HCT116 (cell line): ENCODE results near the gene SCN4B. TPM values are rescaled to one million over a fixed set of nuclear protein-coding genes. Genes with fewer than 3 reads are reported as not detected.

Experiments used
- ATAC-seq: fragments of 200-7000 bp; cut with Tn5 transposase; 2 replicates; pipeline ENCODE4 v1.9.1; 2020; ENCODE audit warnings: mild to moderate bottlenecking, moderate library complexity
- BruUV-seq: library from RNA; stranded (reverse); fragments of 400-500 nt; replicated peaks from 2 replicates; lab custom pipeline; 2021; lab: Mats Ljungman, UMichigan
- CTCF ChIA-PET: fragments of 300-600 bp; sonication (Branson Sonifier 250); formaldehyde crosslinking; loops from one replicate; lab custom pipeline; 2021; ENCODE audit warnings: antibody characterized with exemption; lab: Charles Lee
- POLR2A ChIA-PET: fragments of 300-600, 350-600 bp; sonication (Branson Sonifier 250); formaldehyde crosslinking; loops from one replicate; lab custom pipeline; 2021; ENCODE audit warnings: antibody characterized with exemption; lab: Charles Lee
- RAD21 ChIA-PET, 2 experiments: fragments of 300-600 bp; sonication (Branson Sonifier 250); formaldehyde crosslinking; loops; one replicate each; lab custom pipeline; 2023; ENCODE audit warnings: low total read pairs in 2 of 2; ENCODE audit not compliant: uncharacterized antibody in 2 of 2, unreplicated experiment in 2 of 2, low non-redundant PET in 1 of 2; lab: Charles Lee
- DNase-seq: peaks from one replicate; pipeline ENCODE4 v3.0.0-alpha.2; 2010; ENCODE audit warnings: low read depth, low spot score
- H2AFZ ChIP-seq: fragments of 200-600 bp; shearing (Covaris generic), sonication (generic); 2 replicates; pipeline ENCODE4 v1.6.1; 2017; ENCODE audit warnings: low read depth, mixed run types, mixed read lengths, antibody characterized with exemption, low read length; ENCODE audit not compliant: poor library complexity, severe bottlenecking
- H3K27ac ChIP-seq: 2 replicates; pipeline ENCODE4 v1.5.1; 2012; ENCODE audit warnings: low read depth, low read length
- H3K27me3 ChIP-seq: fragments of 200-600 bp; sonication (generic); 2 replicates; pipeline ENCODE4 v1.6.1; 2016; ENCODE audit warnings: mixed run types, low read length, mixed read lengths; ENCODE audit not compliant: insufficient read depth
- H3K36me3 ChIP-seq, 2 experiments: fragments of 200-500 bp in 1 of 2; fragments of 200-600 bp in 1 of 2; sonication (Bioruptor generic) in 1 of 2; sonication (generic) in 1 of 2; 2 replicates each; pipeline versions ENCODE4 v1.5.1 to v1.6.1; 2014 to 2016; ENCODE audit warnings: low read length in 2 of 2, inconsistent platforms in 1 of 2, mixed read lengths in 1 of 2, mixed run types in 1 of 2; ENCODE audit not compliant: insufficient read depth in 2 of 2, control insufficient read depth in 1 of 2
- H3K4me1 ChIP-seq, 2 experiments: fragments of 200-600 bp in 1 of 2; sonication (generic) in 1 of 2; 2 replicates each; pipeline versions ENCODE4 v1.5.1 to v1.6.1; 2012 to 2017; ENCODE audit warnings: low read length in 2 of 2, inconsistent platforms in 1 of 2, mild to moderate bottlenecking in 1 of 2, mixed read lengths in 1 of 2, mixed run types in 1 of 2, moderate library complexity in 1 of 2; ENCODE audit not compliant: insufficient read depth in 2 of 2, control insufficient read depth in 1 of 2
- H3K4me2 ChIP-seq: fragments of 200-600 bp; sonication (generic); 2 replicates; pipeline ENCODE4 v1.6.1; 2017; ENCODE audit warnings: mixed run types, low read length, mixed read lengths
- H3K4me3 ChIP-seq, 2 experiments: fragments of 200-600 bp in 1 of 2; sonication (generic) in 1 of 2; replicated peaks in 1 of 2; 2 replicates each; pipeline ENCODE4 v1.5.1; 2011 to 2016; ENCODE audit warnings: low read length in 2 of 2, control low read depth in 1 of 2, low read depth in 1 of 2, mild to moderate bottlenecking in 1 of 2, mixed read lengths in 1 of 2, mixed run types in 1 of 2
- H3K79me2 ChIP-seq: fragments of 200-600 bp; sonication (generic); 2 replicates; pipeline ENCODE4 v1.6.1; 2017; ENCODE audit warnings: mild to moderate bottlenecking, mixed run types, low read length, moderate library complexity, mixed read lengths; ENCODE audit not compliant: insufficient read depth
- H3K9ac ChIP-seq: fragments of 200-600 bp; sonication (generic); 2 replicates; pipeline ENCODE4 v1.6.1; 2016; ENCODE audit warnings: low read length, mixed read lengths
- H3K9me2 ChIP-seq: fragments of 200-600 bp; sonication (generic), shearing (Covaris generic); 2 replicates; pipeline ENCODE4 v1.6.1; 2017; ENCODE audit warnings: mixed run types, mild to moderate bottlenecking, moderate library complexity; ENCODE audit not compliant: insufficient read depth
- H3K9me3 ChIP-seq, 2 experiments: fragments of 200-500 bp in 1 of 2; fragments of 200-600 bp in 1 of 2; sonication (Bioruptor generic) in 1 of 2; sonication (generic) in 1 of 2; 2 replicates each; pipeline ENCODE4 v1.6.1; 2014 to 2017; ENCODE audit warnings: low read length in 2 of 2, mixed read lengths in 2 of 2, inconsistent platforms in 1 of 2, low read depth in 1 of 2, mild to moderate bottlenecking in 1 of 2, mixed run types in 1 of 2, moderate library complexity in 1 of 2; ENCODE audit not compliant: control insufficient read depth in 1 of 2, insufficient read depth in 1 of 2
- H4K20me1 ChIP-seq: fragments of 200-600 bp; sonication (generic), shearing (Covaris generic); 2 replicates; pipeline ENCODE4 v1.6.1; 2017; ENCODE audit warnings: mixed run types, mild to moderate bottlenecking, moderate library complexity; ENCODE audit not compliant: insufficient read depth
- EGR1 ChIP-seq: IDR thresholded peaks from 2 replicates; pipeline ENCODE4 v1.6.1; 2012; ENCODE audit warnings: low read depth
- ELF1 ChIP-seq: IDR thresholded peaks from 2 replicates; pipeline ENCODE4 v1.6.1; 2012; ENCODE audit warnings: low read depth, borderline replicate concordance
- EZH2 ChIP-seq: fragments of 200-600 bp; sonication (generic); IDR thresholded peaks from 2 replicates; pipeline ENCODE4 v1.6.1; 2017; ENCODE audit warnings: antibody characterized with exemption, mixed run types
- EZH2phosphoT487 ChIP-seq: fragments of 200-600 bp; IDR thresholded peaks from 2 replicates; pipeline ENCODE4 v1.6.1; 2018; ENCODE audit warnings: antibody characterized with exemption, borderline replicate concordance
- FOSL1 ChIP-seq: IDR thresholded peaks from 2 replicates; pipeline ENCODE4 v1.6.1; 2012; ENCODE audit warnings: low read depth
- JUND ChIP-seq: IDR thresholded peaks from 2 replicates; pipeline ENCODE4 v1.6.1; 2012
- MAX ChIP-seq: IDR thresholded peaks from 2 replicates; pipeline ENCODE4 v1.6.1; 2012
- POLR2AphosphoS5 ChIP-seq: IDR thresholded peaks from 2 replicates; pipeline ENCODE4 v1.6.1; 2011; ENCODE audit warnings: mild to moderate bottlenecking, low read depth, low read length, moderate library complexity
- RAD21 ChIP-seq: IDR thresholded peaks from 2 replicates; pipeline ENCODE4 v1.6.1; 2012; ENCODE audit warnings: low read depth, mild to moderate bottlenecking
- SIN3A ChIP-seq: IDR thresholded peaks from 2 replicates; pipeline ENCODE4 v1.6.1; 2012; ENCODE audit warnings: low read depth
- SRF ChIP-seq: IDR thresholded peaks from 2 replicates; pipeline ENCODE4 v1.6.1; 2012; ENCODE audit warnings: low read depth
- TCF7L2 ChIP-seq: IDR thresholded peaks from 2 replicates; pipeline ENCODE4 v1.7.0; 2011; ENCODE audit warnings: borderline replicate concordance, inconsistent platforms; ENCODE audit not compliant: insufficient read depth, insufficient read length; ENCODE audit errors: extremely low read depth
- YY1 ChIP-seq: IDR thresholded peaks from 2 replicates; pipeline ENCODE4 v1.6.1; 2011; ENCODE audit warnings: low read length, low read depth, moderate library complexity, mild to moderate bottlenecking; ENCODE audit not compliant: insufficient replicate concordance; ENCODE audit errors: extremely low read depth
- ZFX ChIP-seq: fragments of 450-650 bp; IDR thresholded peaks from 2 replicates; pipeline ENCODE4 v1.6.1; 2017
- ZNF274 ChIP-seq: fragments of 200-500 bp; sonication (Bioruptor generic); IDR thresholded peaks from 2 replicates; pipeline ENCODE4 v1.6.1; 2014; ENCODE audit warnings: mild to moderate bottlenecking, low read depth, low read length, inconsistent platforms
- intact Hi-C: fragments of 100-400 bp; cut with micrococcal nuclease; formaldehyde crosslinking; loops from 2 replicates; pipeline ENCODE4 v1.10.0; 2022
- total RNA-seq: library from RNA; stranded (reverse); gene quantifications from one replicate; pipeline ENCODE4 v1.2.1, GENCODE V29; 2021; ENCODE audit not compliant: unreplicated experiment
- TF ChIP-seq, protein P1 (sequence below), 3 experiments: fragments of 200-600 bp in 1 of 3; sonication (generic) in 1 of 3; IDR thresholded peaks in 2 of 3; conservative IDR thresholded peaks in 1 of 3; 2 replicates each; pipeline ENCODE4 v1.5.1; 2012 to 2017; ENCODE audit warnings: low read depth in 2 of 3, low read length in 2 of 3, antibody characterized with exemption in 1 of 3, borderline replicate concordance in 1 of 3, control low read depth in 1 of 3, mild to moderate bottlenecking in 1 of 3, mixed read lengths in 1 of 3, mixed run types in 1 of 3, moderate library complexity in 1 of 3; ENCODE audit not compliant: insufficient read depth in 1 of 3

Gene SCN4B
- total RNA-seq, 1 experiment from 2014 or later: 0.32 TPM

DNA sequence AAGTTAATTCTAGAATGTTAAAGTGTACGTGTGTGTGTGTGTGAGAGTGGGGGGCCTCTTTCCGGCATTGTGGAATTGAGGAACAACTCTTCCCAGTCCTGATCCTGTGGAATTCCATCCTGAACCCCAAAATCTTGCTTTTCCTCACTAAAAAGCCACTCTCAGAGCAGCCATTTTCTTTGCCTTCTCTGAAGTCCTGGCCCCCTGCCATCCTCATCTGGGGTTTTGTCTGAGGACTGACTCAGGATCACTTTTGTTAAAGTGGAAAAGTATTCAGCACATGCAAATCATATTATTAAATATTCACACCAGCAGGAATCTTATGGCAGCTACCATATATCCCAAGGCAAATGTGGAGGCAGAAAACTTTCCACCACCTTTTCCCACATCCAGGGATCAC lies 3.8 kb downstream of the SCN4B start (continued):
- TF ChIP-seq RAD21 (no peak), JUND (no peak), EGR1 (no peak), POLR2AphosphoS5 (no peak), FOSL1 (no peak), YY1 (no peak)

DNA sequence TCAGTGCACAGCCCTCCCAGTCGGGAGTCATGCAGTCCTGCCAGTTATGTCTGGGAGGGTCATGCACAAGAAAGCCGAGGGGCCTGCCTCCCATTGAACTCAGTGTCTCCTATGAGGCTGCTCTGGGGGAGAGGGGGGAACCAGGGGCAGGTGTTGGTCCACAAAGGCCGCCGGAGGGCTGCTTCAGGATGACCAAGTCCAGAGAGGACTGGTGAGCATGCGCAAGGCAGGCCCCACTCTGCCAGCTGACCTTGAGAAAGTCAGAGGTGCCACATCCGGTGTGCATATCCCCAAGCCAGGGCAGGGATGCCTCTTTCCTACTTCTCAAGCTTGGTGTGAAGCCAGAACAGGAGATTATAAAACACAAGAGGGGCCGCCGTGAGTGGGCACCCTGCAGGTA lies 4.4 kb downstream of the SCN4B start:
- Histone ChIP-seq H3K4me2 (no peak overlapping the region), H3K9me3 (no peaks in the 10 kb centered on the region), H3K79me2 (no peaks in the 10 kb centered on the region), H2AFZ (no peak overlapping the region), H3K27me3 (no peaks in the 10 kb centered on the region), H3K4me1 (peaks cover 3 to 15% of the 10 kb centered on the region in 2 experiments; a peak in 3 of 4 replicates), H3K27ac (no peak overlapping the region), H3K9me2 (no peaks in the 10 kb centered on the region), H4K20me1 (no peaks in the 10 kb centered on the region), H3K9ac (no peak overlapping the region), H3K4me3 (no peak overlapping the region), H3K36me3 (no peaks in the 10 kb centered on the region)
- CTCF ChIA-PET: interaction anchor here (3.0 kb wide), 1 partner anchor 23 kb away, joined by 14 read pairs; no protein-coding TSS in a partner anchor
- ATAC-seq: no peak
- no peak for TF ChIP-seq ZFX
- TF ChIP-seq JUND: no peak
- TF ChIP-seq FOSL1: no peak
- no peak for TF ChIP-seq ELF1
- no peak for TF ChIP-seq YY1
- TF ChIP-seq SIN3A: no peak
- TF ChIP-seq EZH2phosphoT487: no peak
- no peak for TF ChIP-seq EZH2
- no peak for TF ChIP-seq MAX
- no peak for TF ChIP-seq SRF
- TF ChIP-seq ZNF274: no peak
- TF ChIP-seq, protein P1, sequence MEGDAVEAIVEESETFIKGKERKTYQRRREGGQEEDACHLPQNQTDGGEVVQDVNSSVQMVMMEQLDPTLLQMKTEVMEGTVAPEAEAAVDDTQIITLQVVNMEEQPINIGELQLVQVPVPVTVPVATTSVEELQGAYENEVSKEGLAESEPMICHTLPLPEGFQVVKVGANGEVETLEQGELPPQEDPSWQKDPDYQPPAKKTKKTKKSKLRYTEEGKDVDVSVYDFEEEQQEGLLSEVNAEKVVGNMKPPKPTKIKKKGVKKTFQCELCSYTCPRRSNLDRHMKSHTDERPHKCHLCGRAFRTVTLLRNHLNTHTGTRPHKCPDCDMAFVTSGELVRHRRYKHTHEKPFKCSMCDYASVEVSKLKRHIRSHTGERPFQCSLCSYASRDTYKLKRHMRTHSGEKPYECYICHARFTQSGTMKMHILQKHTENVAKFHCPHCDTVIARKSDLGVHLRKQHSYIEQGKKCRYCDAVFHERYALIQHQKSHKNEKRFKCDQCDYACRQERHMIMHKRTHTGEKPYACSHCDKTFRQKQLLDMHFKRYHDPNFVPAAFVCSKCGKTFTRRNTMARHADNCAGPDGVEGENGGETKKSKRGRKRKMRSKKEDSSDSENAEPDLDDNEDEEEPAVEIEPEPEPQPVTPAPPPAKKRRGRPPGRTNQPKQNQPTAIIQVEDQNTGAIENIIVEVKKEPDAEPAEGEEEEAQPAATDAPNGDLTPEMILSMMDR (IDR thresholded peaks at IDR 0.05 in 2 of 3, conservative IDR thresholded peaks at IDR 0.05 in 1 of 3; ENCODE audit: borderline replicate concordance in 1 of 3, insufficient read depth in 1 of 3, low read depth in 2 of 3, low read length in 2 of 3): no peak
- TF ChIP-seq TCF7L2: no peak
- no peak for TF ChIP-seq RAD21
- intact Hi-C loops: loop anchor here (5.0 kb wide), 1 partner anchor 464 kb away; no protein-coding TSS in a partner anchor
- POLR2A ChIA-PET: no interaction called here
- DNase-seq: no peak
- RAD21 ChIA-PET: interaction anchor here in 1 of 2 experiments (0.7 kb wide), 1 partner anchor 22 kb away, joined by 3 read pairs; no protein-coding TSS in a partner anchor
- BruUV-seq: no TSS peak
